SU-DHL-6 (cell line): Measurements from ENCODE around the gene CBR4.

Experiments
- EZH2phosphoT487 ChIP-seq: fragments of 200-600 bp; sonication (generic), shearing (Covaris generic); conservative IDR thresholded peaks from 2 replicates; pipeline ENCODE4 v1.6.1; 2018; ENCODE audit warnings: mild to moderate bottlenecking, antibody characterized with exemption, low read length, moderate library complexity, mixed read lengths
- TF ChIP-seq, protein P1 (sequence below): fragments of 200-600 bp; sonication (generic); IDR thresholded peaks from one replicate; pipeline ENCODE4 v1.5.1; 2017; ENCODE audit warnings: antibody characterized with exemption, mild to moderate bottlenecking, low read length, moderate library complexity; ENCODE audit not compliant: insufficient read depth, poor library complexity, severe bottlenecking

DNA sequence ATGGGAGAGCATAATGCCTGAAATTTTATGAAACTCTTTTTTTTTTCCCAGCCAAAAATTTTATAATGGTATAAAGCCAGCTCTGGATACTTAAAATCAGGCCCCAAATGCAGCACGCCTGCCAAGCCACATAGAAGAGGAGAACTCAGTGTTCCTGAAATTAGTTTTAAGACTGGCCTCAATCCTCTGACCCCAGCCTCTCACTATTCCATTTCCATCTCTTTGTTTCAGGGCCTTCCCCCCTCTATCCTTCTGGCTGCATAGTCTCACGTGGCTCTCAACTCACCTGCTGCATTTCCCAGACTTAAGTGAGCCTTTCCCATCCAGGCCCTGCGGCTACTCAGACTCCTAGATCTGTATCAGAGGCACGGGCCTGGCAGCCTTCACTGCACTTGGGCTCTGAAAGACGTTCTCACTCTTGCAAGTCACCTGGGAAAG is 5.2 kb upstream of the CBR4 start:
- TF ChIP-seq, protein P1, sequence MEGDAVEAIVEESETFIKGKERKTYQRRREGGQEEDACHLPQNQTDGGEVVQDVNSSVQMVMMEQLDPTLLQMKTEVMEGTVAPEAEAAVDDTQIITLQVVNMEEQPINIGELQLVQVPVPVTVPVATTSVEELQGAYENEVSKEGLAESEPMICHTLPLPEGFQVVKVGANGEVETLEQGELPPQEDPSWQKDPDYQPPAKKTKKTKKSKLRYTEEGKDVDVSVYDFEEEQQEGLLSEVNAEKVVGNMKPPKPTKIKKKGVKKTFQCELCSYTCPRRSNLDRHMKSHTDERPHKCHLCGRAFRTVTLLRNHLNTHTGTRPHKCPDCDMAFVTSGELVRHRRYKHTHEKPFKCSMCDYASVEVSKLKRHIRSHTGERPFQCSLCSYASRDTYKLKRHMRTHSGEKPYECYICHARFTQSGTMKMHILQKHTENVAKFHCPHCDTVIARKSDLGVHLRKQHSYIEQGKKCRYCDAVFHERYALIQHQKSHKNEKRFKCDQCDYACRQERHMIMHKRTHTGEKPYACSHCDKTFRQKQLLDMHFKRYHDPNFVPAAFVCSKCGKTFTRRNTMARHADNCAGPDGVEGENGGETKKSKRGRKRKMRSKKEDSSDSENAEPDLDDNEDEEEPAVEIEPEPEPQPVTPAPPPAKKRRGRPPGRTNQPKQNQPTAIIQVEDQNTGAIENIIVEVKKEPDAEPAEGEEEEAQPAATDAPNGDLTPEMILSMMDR, result no peak
- no peak for TF ChIP-seq EZH2phosphoT487
